Measurements from ENCODE around the gene SHROOM1. TPM values are rescaled to one million over a fixed set of nuclear protein-coding genes. Genes with fewer than 3 reads are reported as not detected.
"Not testable (repeated sequence)": the region's sequence is repeated elsewhere in the genome, so short reads cannot be mapped to it uniquely, and the experiment has no call there.

The SHROOM1 gene
- total RNA-seq, 4 donors from 2014 or later, result 4.5 to 21.2 (median 13.1) TPM

DNA sequence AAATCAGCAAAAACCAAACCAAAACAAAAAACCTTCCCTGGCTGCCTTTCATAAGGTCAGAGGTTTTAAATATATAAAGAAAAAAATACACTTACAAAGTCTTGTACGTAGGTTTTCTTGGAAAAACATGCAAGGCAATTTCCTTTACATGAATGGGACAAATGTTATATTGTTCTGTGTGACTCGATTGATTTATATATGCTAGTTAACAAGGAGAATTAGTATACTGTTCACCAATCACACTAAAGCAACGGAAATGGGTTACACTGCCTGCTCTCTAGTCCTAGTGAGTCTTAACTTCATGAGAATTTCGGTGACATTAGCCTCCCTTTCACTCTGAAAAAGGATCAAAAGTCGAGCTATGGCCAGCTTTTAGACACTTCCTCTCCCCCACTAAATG is 30.3 kb upstream of the SHROOM1 start:
- Histone ChIP-seq H3K4me3 (no peak overlapping the region), H3K27me3 (no peaks in the 10 kb centered on the region), H3K4me1 (peaks cover 3 to 5% (median 4%) of the 10 kb centered on the region in 4 donors), H3K9me3 (no peaks in the 10 kb centered on the region), H3K36me3 (no peaks in the 10 kb centered on the region), H3K27ac (replicated peaks in 1 of 4) (no peak overlapping the region)
- TF ChIP-seq POLR2A (IDR thresholded peaks at IDR 0.05; ENCODE audit: low read depth) (no peak), POLR2AphosphoS5 (IDR thresholded peaks at IDR 0.05) (no peak), EP300 (IDR thresholded peaks at IDR 0.05) (no peak)
- no peak for DNase-seq (ENCODE audit: extremely low spot score)
- 62% methylated on average over 5 of the region's 5 CpGs for WGBS
- intact Hi-C loops (cut with DNase I), result no loop called here

DNA sequence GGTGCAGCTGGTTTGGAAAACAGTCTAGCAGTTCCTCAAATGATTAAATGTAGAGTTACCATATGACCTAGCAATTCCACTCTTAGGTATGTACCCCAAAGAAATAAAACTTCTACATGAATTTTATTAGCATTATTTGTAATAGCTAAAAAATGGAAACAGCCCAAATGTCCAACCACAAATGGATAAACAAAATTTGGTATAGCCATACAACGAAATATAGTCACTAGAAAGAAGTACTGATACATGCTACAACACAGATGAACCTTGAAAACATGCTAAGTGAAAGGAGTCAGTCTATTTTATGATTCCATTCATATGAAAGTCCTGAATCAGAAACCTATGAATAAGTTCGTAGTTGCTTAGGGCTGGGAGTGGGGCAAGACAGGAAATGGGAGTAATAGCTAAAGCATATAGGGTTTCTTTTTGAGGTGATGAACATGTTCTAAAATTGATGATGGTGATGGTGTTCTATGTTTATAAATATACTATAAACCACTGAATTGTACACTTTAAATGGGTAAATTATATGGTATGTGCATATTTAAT is 29.5 kb upstream of the SHROOM1 start:
- TF ChIP-seq, protein P1, sequence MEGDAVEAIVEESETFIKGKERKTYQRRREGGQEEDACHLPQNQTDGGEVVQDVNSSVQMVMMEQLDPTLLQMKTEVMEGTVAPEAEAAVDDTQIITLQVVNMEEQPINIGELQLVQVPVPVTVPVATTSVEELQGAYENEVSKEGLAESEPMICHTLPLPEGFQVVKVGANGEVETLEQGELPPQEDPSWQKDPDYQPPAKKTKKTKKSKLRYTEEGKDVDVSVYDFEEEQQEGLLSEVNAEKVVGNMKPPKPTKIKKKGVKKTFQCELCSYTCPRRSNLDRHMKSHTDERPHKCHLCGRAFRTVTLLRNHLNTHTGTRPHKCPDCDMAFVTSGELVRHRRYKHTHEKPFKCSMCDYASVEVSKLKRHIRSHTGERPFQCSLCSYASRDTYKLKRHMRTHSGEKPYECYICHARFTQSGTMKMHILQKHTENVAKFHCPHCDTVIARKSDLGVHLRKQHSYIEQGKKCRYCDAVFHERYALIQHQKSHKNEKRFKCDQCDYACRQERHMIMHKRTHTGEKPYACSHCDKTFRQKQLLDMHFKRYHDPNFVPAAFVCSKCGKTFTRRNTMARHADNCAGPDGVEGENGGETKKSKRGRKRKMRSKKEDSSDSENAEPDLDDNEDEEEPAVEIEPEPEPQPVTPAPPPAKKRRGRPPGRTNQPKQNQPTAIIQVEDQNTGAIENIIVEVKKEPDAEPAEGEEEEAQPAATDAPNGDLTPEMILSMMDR (IDR thresholded peaks at IDR 0.05), result no peak
- TF ChIP-seq POLR2AphosphoS5 (IDR thresholded peaks at IDR 0.05) (no peak), EP300 (IDR thresholded peaks at IDR 0.05) (no peak), POLR2A (IDR thresholded peaks at IDR 0.05; ENCODE audit: low read depth) (no peak)
- Histone ChIP-seq H3K36me3 (no peaks in the 10 kb centered on the region), H3K27me3 (no peaks in the 10 kb centered on the region), H3K27ac (replicated peaks in 1 of 4) (no peak overlapping the region), H3K4me3 (no peak overlapping the region), H3K9me3 (no peaks in the 10 kb centered on the region), H3K4me1 (no peaks in the 10 kb centered on the region)
- DNase-seq (ENCODE audit: extremely low spot score), result no peak
- 77% methylated on average over 2 of the region's 2 CpGs for WGBS
- intact Hi-C loops (cut with DNase I), result no loop called here

DNA sequence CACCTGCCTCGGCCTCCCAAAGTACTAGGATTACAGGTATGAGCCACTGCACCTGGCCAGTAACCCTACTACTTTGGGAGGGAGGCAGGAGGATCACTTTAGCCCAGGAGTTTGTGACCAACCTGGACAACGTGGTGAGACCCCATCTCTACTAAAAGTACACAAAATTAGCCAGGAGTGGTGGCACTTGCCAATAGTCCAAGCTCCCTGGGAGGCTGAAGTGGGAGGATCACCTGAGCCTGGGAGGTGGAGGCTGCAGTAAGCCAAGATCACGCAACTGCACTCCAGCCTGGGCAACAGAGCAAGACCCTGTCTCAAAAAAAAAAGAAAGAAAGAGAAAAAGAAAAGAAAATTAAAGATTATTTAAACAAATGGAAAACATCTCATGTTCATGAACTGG is 25.6 kb upstream of the SHROOM1 start:
- Histone ChIP-seq H3K36me3 (no peaks in the 10 kb centered on the region), H3K27ac (replicated peaks in 1 of 4) (no peak overlapping the region), H3K4me1 (no peaks in the 10 kb centered on the region), H3K4me3 (no peak overlapping the region), H3K9me3 (no peaks in the 10 kb centered on the region), H3K27me3 (no peaks in the 10 kb centered on the region)
- WGBS, result 76% methylated on average over 3 of the region's 3 CpGs
- intact Hi-C loops (cut with DNase I), result no loop called here
- TF ChIP-seq POLR2AphosphoS5 (IDR thresholded peaks at IDR 0.05) (no peak), EP300 (IDR thresholded peaks at IDR 0.05) (no peak), POLR2A (IDR thresholded peaks at IDR 0.05; ENCODE audit: low read depth) (no peak)
- TF ChIP-seq, protein P1 (IDR thresholded peaks at IDR 0.05), result no peak
- DNase-seq (ENCODE audit: extremely low spot score), result no peak

DNA sequence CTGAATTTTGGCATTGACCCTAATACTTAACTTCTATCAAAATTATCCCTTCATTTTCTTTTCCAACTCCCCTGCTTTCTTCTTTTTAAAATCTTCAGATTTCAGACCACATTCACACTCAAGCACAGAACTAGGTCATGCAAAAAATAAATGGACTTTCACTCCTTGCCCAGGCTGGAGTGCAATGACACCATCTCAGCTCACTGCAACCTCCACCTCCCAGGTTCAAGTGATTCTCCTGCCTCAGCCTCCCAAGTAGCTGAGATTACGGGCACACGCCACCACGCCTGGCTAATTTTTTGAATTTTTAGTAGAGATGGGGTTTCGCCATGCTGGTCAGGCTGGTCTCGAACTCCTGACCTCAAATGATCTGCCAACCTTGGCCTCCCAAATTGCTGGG is 24.5 kb upstream of the SHROOM1 start:
- H3K4me1 ChIP-seq; DNase-seq (ENCODE audit: extremely low spot score); H3K4me3 ChIP-seq; H3K9me3 ChIP-seq; intact Hi-C loops (cut with DNase I); H3K36me3 ChIP-seq; H3K27ac ChIP-seq (replicated peaks in 1 of 4); H3K27me3 ChIP-seq: not testable (repeated sequence)
- WGBS, result 84% methylated on average over 5 of the region's 5 CpGs

DNA sequence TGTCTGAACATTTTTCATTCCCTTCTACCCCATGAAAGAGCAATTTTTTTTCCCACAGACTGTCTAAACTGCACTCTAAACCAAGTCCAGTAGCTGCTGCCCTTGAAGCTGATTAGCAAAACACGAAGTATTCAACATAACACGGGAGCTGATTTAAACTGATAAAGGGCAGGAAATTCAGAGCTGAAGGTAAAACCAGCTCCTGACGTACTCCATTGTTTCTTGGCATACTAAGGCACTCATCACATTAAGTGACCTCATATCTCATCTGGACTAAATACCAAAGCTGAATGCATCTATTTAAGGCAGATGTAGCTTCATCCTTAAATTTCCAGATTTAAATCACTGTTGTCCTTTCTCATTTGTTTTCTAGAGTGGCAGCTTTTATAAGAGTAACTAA is 23.9 kb upstream of the SHROOM1 start:
- no peaks in the 10 kb centered on the region for H3K27me3 ChIP-seq
- no peaks in the 10 kb centered on the region for H3K4me1 ChIP-seq
- H3K36me3 ChIP-seq, result no peaks in the 10 kb centered on the region
- H3K4me3 ChIP-seq, result no peak overlapping the region
- no peak for DNase-seq (ENCODE audit: extremely low spot score)
- 44% methylated on average over 3 of the region's 3 CpGs for WGBS
- H3K9me3 ChIP-seq, result no peaks in the 10 kb centered on the region
- intact Hi-C loops (cut with DNase I), result no loop called here
- TF ChIP-seq POLR2A (IDR thresholded peaks at IDR 0.05; ENCODE audit: low read depth) (no peak), POLR2AphosphoS5 (IDR thresholded peaks at IDR 0.05) (no peak), EP300 (IDR thresholded peaks at IDR 0.05) (no peak)
- TF ChIP-seq, protein P1 (IDR thresholded peaks at IDR 0.05), result no peak
- no peak overlapping the region for H3K27ac ChIP-seq (replicated peaks in 1 of 4)

DNA sequence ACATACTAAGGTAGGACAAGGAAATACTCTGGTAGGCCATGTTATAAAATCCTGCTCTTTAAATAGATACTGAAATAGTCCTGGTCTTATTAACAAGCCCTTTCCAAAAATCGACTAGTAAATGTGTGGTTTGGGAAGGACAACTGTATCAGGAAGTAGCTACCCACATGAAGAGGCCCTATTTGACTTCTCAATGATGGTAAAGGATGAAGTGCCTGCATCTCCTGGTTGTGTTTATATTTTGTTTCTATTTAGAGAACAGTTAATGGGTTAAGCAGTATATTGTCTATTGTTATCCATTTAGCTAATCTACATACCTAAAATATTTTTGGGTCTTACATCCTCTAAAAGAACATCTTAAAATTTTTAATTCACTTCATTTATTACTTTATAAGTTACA is 23.3 kb upstream of the SHROOM1 start:
- H3K27ac ChIP-seq (replicated peaks in 1 of 4), result no peak overlapping the region
- no peaks in the 10 kb centered on the region for H3K4me1 ChIP-seq
- TF ChIP-seq, protein P1 (IDR thresholded peaks at IDR 0.05), result no peak
- TF ChIP-seq POLR2AphosphoS5 (IDR thresholded peaks at IDR 0.05) (no peak), EP300 (IDR thresholded peaks at IDR 0.05) (no peak), POLR2A (IDR thresholded peaks at IDR 0.05; ENCODE audit: low read depth) (no peak)
- no peak overlapping the region for H3K4me3 ChIP-seq
- DNase-seq (ENCODE audit: extremely low spot score), result no peak
- WGBS, result 58% methylated on average over 1 of the region's 1 CpG
- no peaks in the 10 kb centered on the region for H3K36me3 ChIP-seq
- no peaks in the 10 kb centered on the region for H3K27me3 ChIP-seq
- H3K9me3 ChIP-seq, result no peaks in the 10 kb centered on the region
- intact Hi-C loops (cut with DNase I), result no loop called here

All from esophagus muscularis mucosa (tissue), 4 donors.